ENCODE measurements around the gene PRELID3B.

Gene PRELID3B

GRCh38 chr20:59042151-59042795, at the start of gene PRELID3B:
PRELID3B (minus strand) TSS chr20:59042786; CDS start chr20:59042730, 56 bp downstream.
- Mint-ChIP-seq H3K27me3 (no peaks in the 10 kb centered on the region), H3K27ac (peak within 1 kb of the TSS; percentile 98), H3K4me3 (peak within 1 kb of the TSS; percentile 96 to 99), H3K36me3 (peaks cover 18 to 19% of the 10 kb centered on the region in 2 donors), H3K4me1 (peaks cover 30 to 48% of the 10 kb centered on the region in 2 donors), H3K9me3 (no peaks in the 10 kb centered on the region)
- ATAC-seq (replicated peaks): peak; percentile 49 to 54
- no peak for DNase-seq

- Mint-ChIP-seq H3K27ac (no peak overlapping the region), H3K4me1 (peaks cover 0 to 12% of the 10 kb centered on the region in 2 donors)
Measured at GRCh38 chr20:59087829-59088433, 45.3 kb upstream of the PRELID3B start.

GRCh38 chr20:59086923-59087322, 44.3 kb upstream of the PRELID3B start:
- H3K9me3 Mint-ChIP-seq: no peaks in the 10 kb centered on the region
- no peaks in the 10 kb centered on the region for H3K36me3 Mint-ChIP-seq
- ATAC-seq (replicated peaks): no peak

More at GRCh38 chr20:59087829-59088433, 45.3 kb upstream of the PRELID3B start:
- Mint-ChIP-seq H3K4me3 (no peak overlapping the region), H3K9me3 (no peaks in the 10 kb centered on the region), H3K36me3 (no peaks in the 10 kb centered on the region), H3K27me3 (peaks cover 13% of the 10 kb centered on the region in 2 donors)
- peak; percentile 84 to 87 for ATAC-seq (replicated peaks)
- peak; percentile 51 for DNase-seq

GRCh38 chr20:59084041-59084850, 41.7 kb upstream of the PRELID3B start:
- Mint-ChIP-seq H3K4me1 (peaks cover 0 to 12% of the 10 kb centered on the region in 2 donors), H3K36me3 (no peaks in the 10 kb centered on the region), H3K9me3 (no peaks in the 10 kb centered on the region), H3K4me3 (no peak overlapping the region), H3K27ac (no peak overlapping the region), H3K27me3 (peaks cover 19 to 21% of the 10 kb centered on the region in 2 donors)
- DNase-seq: no peak
- no peak for ATAC-seq (replicated peaks)

More at GRCh38 chr20:59086923-59087322, 44.3 kb upstream of the PRELID3B start:
- no peak for DNase-seq
- Mint-ChIP-seq H3K27me3 (peaks cover 14% of the 10 kb centered on the region in 2 donors), H3K4me1 (peaks cover 0 to 12% of the 10 kb centered on the region in 2 donors), H3K4me3 (no peak overlapping the region), H3K27ac (no peak overlapping the region)

GRCh38 chr20:59082981-59083380, 40.4 kb upstream of the PRELID3B start:
- DNase-seq (no peak), ATAC-seq (replicated peaks) (no peak)
- no peaks in the 10 kb centered on the region for H3K36me3 Mint-ChIP-seq
- peaks cover 19 to 21% of the 10 kb centered on the region in 2 donors for H3K27me3 Mint-ChIP-seq
- H3K4me1 Mint-ChIP-seq: peaks cover 2 to 11% of the 10 kb centered on the region in 2 donors
- H3K4me3 Mint-ChIP-seq: no peak overlapping the region
- H3K27ac Mint-ChIP-seq: no peak overlapping the region
- H3K9me3 Mint-ChIP-seq: no peaks in the 10 kb centered on the region

GRCh38 chr20:59082077-59082740, 39.6 kb upstream of the PRELID3B start:
- H3K4me1 Mint-ChIP-seq: peaks cover 6 to 15% of the 10 kb centered on the region in 2 donors
- no peaks in the 10 kb centered on the region for H3K36me3 Mint-ChIP-seq
- no peak overlapping the region for H3K4me3 Mint-ChIP-seq
- H3K27ac Mint-ChIP-seq: no peak overlapping the region
- H3K27me3 Mint-ChIP-seq: peaks cover 21 to 23% of the 10 kb centered on the region in 2 donors
- DNase-seq: no peak
- no peaks in the 10 kb centered on the region for H3K9me3 Mint-ChIP-seq
- ATAC-seq (replicated peaks): no peak

- no peaks in the 10 kb centered on the region for H3K36me3 Mint-ChIP-seq
- H3K27ac Mint-ChIP-seq: no peak overlapping the region
- ATAC-seq (replicated peaks) (no peak), DNase-seq (no peak)
- peaks cover 25 to 28% of the 10 kb centered on the region in 2 donors for H3K27me3 Mint-ChIP-seq
- H3K4me3 Mint-ChIP-seq: no peak overlapping the region
- no peaks in the 10 kb centered on the region for H3K9me3 Mint-ChIP-seq
- peaks cover 8 to 19% of the 10 kb centered on the region in 2 donors for H3K4me1 Mint-ChIP-seq
Measured at GRCh38 chr20:59081036-59081435, 38.5 kb upstream of the PRELID3B start.

- Mint-ChIP-seq H3K4me3 (no peak overlapping the region), H3K36me3 (no peaks in the 10 kb centered on the region), H3K9me3 (no peaks in the 10 kb centered on the region), H3K27me3 (peaks cover 27 to 28% of the 10 kb centered on the region in 2 donors), H3K4me1 (peaks cover 20 to 37% of the 10 kb centered on the region in 2 donors), H3K27ac (no peak overlapping the region)
- DNase-seq (no peak), ATAC-seq (replicated peaks) (peak; percentile 55 to 61)
Measured at GRCh38 chr20:59078231-59078630, 35.6 kb upstream of the PRELID3B start.

GRCh38 chr20:59077705-59078104, 35.1 kb upstream of the PRELID3B start:
- H3K27me3 Mint-ChIP-seq: peaks cover 23 to 24% of the 10 kb centered on the region in 2 donors

GRCh38 chr20:59075934-59076508, 33.4 kb upstream of the PRELID3B start:
- no peaks in the 10 kb centered on the region for H3K9me3 Mint-ChIP-seq
- no peak overlapping the region for H3K27ac Mint-ChIP-seq
- ATAC-seq (replicated peaks) (no peak), DNase-seq (no peak)
- H3K36me3 Mint-ChIP-seq: no peaks in the 10 kb centered on the region
- peaks cover 18 to 20% of the 10 kb centered on the region in 2 donors for H3K27me3 Mint-ChIP-seq
- H3K4me3 Mint-ChIP-seq: no peak overlapping the region
- H3K4me1 Mint-ChIP-seq: peaks cover 30 to 58% of the 10 kb centered on the region in 2 donors

More at GRCh38 chr20:59077705-59078104, 35.1 kb upstream of the PRELID3B start:
- Mint-ChIP-seq H3K36me3 (no peaks in the 10 kb centered on the region), H3K4me3 (peak overlapping the region; percentile 4), H3K4me1 (peaks cover 23 to 43% of the 10 kb centered on the region in 2 donors), H3K9me3 (no peaks in the 10 kb centered on the region), H3K27ac (no peak overlapping the region)
- DNase-seq (no peak), ATAC-seq (replicated peaks) (no peak)

- DNase-seq (no peak), ATAC-seq (replicated peaks) (peak; percentile 42 to 49)
- no peaks in the 10 kb centered on the region for H3K36me3 Mint-ChIP-seq
- no peak overlapping the region for H3K27ac Mint-ChIP-seq
- H3K4me1 Mint-ChIP-seq: peaks cover 37 to 62% of the 10 kb centered on the region in 2 donors
- no peak overlapping the region for H3K4me3 Mint-ChIP-seq
- H3K27me3 Mint-ChIP-seq: peaks cover 16 to 19% of the 10 kb centered on the region in 2 donors
- no peaks in the 10 kb centered on the region for H3K9me3 Mint-ChIP-seq
Measured at GRCh38 chr20:59074456-59074855, 31.9 kb upstream of the PRELID3B start.

- Mint-ChIP-seq H3K27ac (no peak overlapping the region), H3K4me3 (no peak overlapping the region), H3K27me3 (peaks cover 16 to 19% of the 10 kb centered on the region in 2 donors), H3K9me3 (no peaks in the 10 kb centered on the region), H3K4me1 (peaks cover 43 to 65% of the 10 kb centered on the region in 2 donors), H3K36me3 (no peaks in the 10 kb centered on the region)
- DNase-seq: no peak
- no peak for ATAC-seq (replicated peaks)
Measured at GRCh38 chr20:59073582-59073981, 31.0 kb upstream of the PRELID3B start.

GRCh38 chr20:59071216-59071615, 28.6 kb upstream of the PRELID3B start:
- peak; percentile 92 to 93 for ATAC-seq (replicated peaks)
- Mint-ChIP-seq H3K36me3 (no peaks in the 10 kb centered on the region), H3K27ac (peak overlapping the region; percentile 25), H3K4me3 (peak overlapping the region in 1 of 2 donors; percentile 30), H3K4me1 (peaks cover 36 to 50% of the 10 kb centered on the region in 2 donors), H3K27me3 (peaks cover 14 to 15% of the 10 kb centered on the region in 2 donors), H3K9me3 (no peaks in the 10 kb centered on the region)
- DNase-seq: peak; percentile 24
